Measurements from ENCODE around the gene GCAT. TPM values are rescaled to one million over a fixed set of nuclear protein-coding genes. Genes with fewer than 3 reads are reported as not detected.
A peak's percentile ranks its signal among the peaks of the same experiment; 100 is the strongest.

Gene GCAT
- total and polyA plus RNA-seq, 9 of the 15 experiments (the other 6 are each of a cell fraction or from before 2014, with no cell fraction given): 1.9 to 69.9 (median 26.4) TPM

GRCh38 chr22:37807410-37808293, at the start of gene GCAT (continued):
- TF ChIP-seq REST (IDR thresholded peaks at IDR 0.05; ENCODE audit: borderline replicate concordance) (peak; percentile 67), REST (CRISPR knock-in tag; IDR thresholded peaks at IDR 0.05; ENCODE audit: low read depth) (0 out of 2 replicates have a peak, but pooled peaks have one; percentile 52), ZBTB34 (CRISPR knock-in tag; IDR thresholded peaks at IDR 0.05) (no peak), CTCFL (IDR thresholded peaks at IDR 0.05; ENCODE audit: borderline replicate concordance, insufficient read depth, low read depth, low read length, poor library complexity, severe bottlenecking) (no peak), MXI1 (IDR thresholded peaks at IDR 0.05; ENCODE audit: low read depth, low read length) (peak; percentile 56; the same call in 1 of the 2 replicates), PCBP1 (IDR thresholded peaks at IDR 0.05; ENCODE audit: low read depth, low read length, poor library complexity, severe bottlenecking) (peak; percentile 41), NR2C1 (IDR thresholded peaks at IDR 0.05) (no peak), NR2C1 (tag; IDR thresholded peaks at IDR 0.05) (no peak)
- TF ChIP-seq, protein P1, sequence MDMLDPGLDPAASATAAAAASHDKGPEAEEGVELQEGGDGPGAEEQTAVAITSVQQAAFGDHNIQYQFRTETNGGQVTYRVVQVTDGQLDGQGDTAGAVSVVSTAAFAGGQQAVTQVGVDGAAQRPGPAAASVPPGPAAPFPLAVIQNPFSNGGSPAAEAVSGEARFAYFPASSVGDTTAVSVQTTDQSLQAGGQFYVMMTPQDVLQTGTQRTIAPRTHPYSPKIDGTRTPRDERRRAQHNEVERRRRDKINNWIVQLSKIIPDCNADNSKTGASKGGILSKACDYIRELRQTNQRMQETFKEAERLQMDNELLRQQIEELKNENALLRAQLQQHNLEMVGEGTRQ (CRISPR knock-in tag; IDR thresholded peaks at IDR 0.05): peak; percentile 51
- TF ChIP-seq, protein P2, sequence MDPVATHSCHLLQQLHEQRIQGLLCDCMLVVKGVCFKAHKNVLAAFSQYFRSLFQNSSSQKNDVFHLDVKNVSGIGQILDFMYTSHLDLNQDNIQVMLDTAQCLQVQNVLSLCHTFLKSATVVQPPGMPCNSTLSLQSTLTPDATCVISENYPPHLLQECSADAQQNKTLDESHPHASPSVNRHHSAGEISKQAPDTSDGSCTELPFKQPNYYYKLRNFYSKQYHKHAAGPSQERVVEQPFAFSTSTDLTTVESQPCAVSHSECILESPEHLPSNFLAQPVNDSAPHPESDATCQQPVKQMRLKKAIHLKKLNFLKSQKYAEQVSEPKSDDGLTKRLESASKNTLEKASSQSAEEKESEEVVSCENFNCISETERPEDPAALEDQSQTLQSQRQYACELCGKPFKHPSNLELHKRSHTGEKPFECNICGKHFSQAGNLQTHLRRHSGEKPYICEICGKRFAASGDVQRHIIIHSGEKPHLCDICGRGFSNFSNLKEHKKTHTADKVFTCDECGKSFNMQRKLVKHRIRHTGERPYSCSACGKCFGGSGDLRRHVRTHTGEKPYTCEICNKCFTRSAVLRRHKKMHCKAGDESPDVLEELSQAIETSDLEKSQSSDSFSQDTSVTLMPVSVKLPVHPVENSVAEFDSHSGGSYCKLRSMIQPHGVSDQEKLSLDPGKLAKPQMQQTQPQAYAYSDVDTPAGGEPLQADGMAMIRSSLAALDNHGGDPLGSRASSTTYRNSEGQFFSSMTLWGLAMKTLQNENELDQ (CRISPR knock-in tag; IDR thresholded peaks at IDR 0.05; ENCODE audit: borderline replicate concordance): no peak
